HepG2 (cell line): Measurements from ENCODE around the gene PROSER1. TPM values are rescaled to one million over a fixed set of nuclear protein-coding genes. Genes with fewer than 3 reads are reported as not detected.

Source experiments
- ATAC-seq: fragments of 200-7000 bp; cut with Tn5 transposase; 3 replicates; pipeline ENCODE4 v1.9.1; 2020; ENCODE audit warnings: mild to moderate bottlenecking, moderate library complexity
- BruUV-seq: library from RNA; stranded (reverse); fragments of 400-500 nt; replicated peaks from 2 replicates; lab custom pipeline; 2021; lab: Mats Ljungman, UMichigan
- CTCF ChIA-PET: fragments of 300-600 bp; formaldehyde crosslinking; extraction: SDS; loops from one replicate; lab custom pipeline; 2021; ENCODE audit warnings: low total read pairs, inconsistent platforms, low intra/inter-chr PET ratio; lab: Yijun Ruan, JAX
- POLR2A ChIA-PET: fragments of 350-600 bp; sonication (Branson Sonifier 250); formaldehyde crosslinking; loops from one replicate; lab custom pipeline; 2020; ENCODE audit warnings: antibody characterized with exemption, inconsistent platforms; lab: Yijun Ruan, JAX
- DNase-seq: peaks from one replicate; pipeline ENCODE4 v3.0.0-alpha.2; 2015; ENCODE audit warnings: low spot score
- FAIRE-seq: peaks from 3 replicates; lab custom pipeline; 2011; peaks lifted over from hg19 to GRCh38; lab: Jason Lieb, UNC
- H2AFZ ChIP-seq: one replicate; pipeline ENCODE4 v1.6.1; 2011; ENCODE audit warnings: low read length, inconsistent platforms
- H3K27ac ChIP-seq: fragments of 300-600 bp; 3 replicates; pipeline ENCODE4 v1.8.0; 2011; ENCODE audit warnings: mixed run types, mild to moderate bottlenecking, mixed read lengths, low read length, inconsistent platforms; ENCODE audit not compliant: insufficient read depth; ENCODE audit errors: extremely low read length
- H3K27me3 ChIP-seq, 2 experiments: fragments of 200-600 bp in 1 of 2; 2 replicates in 1 of 2; 3 replicates in 1 of 2; pipeline versions ENCODE4 v1.6.0 to v1.8.0; 2011; ENCODE audit warnings: low read length in 2 of 2, mild to moderate bottlenecking in 2 of 2, moderate library complexity in 2 of 2, inconsistent platforms in 1 of 2; ENCODE audit not compliant: insufficient read depth in 2 of 2, control insufficient read depth in 1 of 2
- H3K36me3 ChIP-seq, 2 experiments: fragments of 200-600 bp in 1 of 2; replicated peaks in 1 of 2; 2 replicates in 1 of 2; 3 replicates in 1 of 2; pipeline versions ENCODE4 v1.5.1 to v1.8.0; 2011; ENCODE audit warnings: low read length in 2 of 2, inconsistent platforms in 1 of 2; ENCODE audit not compliant: insufficient read depth in 2 of 2, control insufficient read depth in 1 of 2
- H3K4me1 ChIP-seq: 2 replicates; pipeline ENCODE4 v1.5.1; 2012; ENCODE audit warnings: low read length, inconsistent platforms; ENCODE audit not compliant: insufficient read depth
- H3K4me2 ChIP-seq: 2 replicates; pipeline ENCODE4 v1.6.0; 2011; ENCODE audit warnings: low read depth, low read length, inconsistent platforms
- H3K4me3 ChIP-seq, 3 experiments: fragments of 200-600 bp in 1 of 3; sonication (generic), shearing (Covaris generic) in 1 of 3; replicated peaks in 1 of 3; 2 replicates each; pipeline ENCODE4 v1.5.1; 2011 to 2016; ENCODE audit warnings: low read length in 3 of 3, inconsistent platforms in 2 of 3, low read depth in 2 of 3, mild to moderate bottlenecking in 2 of 3, control low read depth in 1 of 3, mixed read lengths in 1 of 3; ENCODE audit not compliant: insufficient read depth in 1 of 3
- H3K79me2 ChIP-seq: one replicate; pipeline ENCODE4 v1.6.1; 2011; ENCODE audit warnings: low read length, inconsistent platforms; ENCODE audit not compliant: insufficient read depth
- H3K9ac ChIP-seq: 2 replicates; pipeline ENCODE4 v1.6.0; 2011; ENCODE audit warnings: mild to moderate bottlenecking, low read depth, low read length, inconsistent platforms; ENCODE audit not compliant: insufficient read depth
- H3K9me3 ChIP-seq: 2 replicates; pipeline ENCODE4 v1.5.1; 2012; ENCODE audit warnings: mild to moderate bottlenecking, low read length
- H4K20me1 ChIP-seq: 2 replicates; pipeline ENCODE4 v1.6.0; 2011; ENCODE audit warnings: inconsistent platforms, mild to moderate bottlenecking, low read length, moderate library complexity; ENCODE audit not compliant: insufficient read depth
- CHCHD3 ChIP-seq: sonication (generic); formaldehyde crosslinking; IDR thresholded peaks from 2 replicates; pipeline ENCODE4 v1.8.0; 2022; ENCODE audit warnings: mild to moderate bottlenecking, missing genetic modification reagents, moderate library complexity
- HCFC1 ChIP-seq: fragments of 150-350 bp; IDR thresholded peaks from 2 replicates; pipeline ENCODE4 v1.6.1; 2014; ENCODE audit warnings: low read depth, low read length
- KLF12 ChIP-seq: sonication (generic); formaldehyde crosslinking; IDR thresholded peaks from 2 replicates; pipeline ENCODE4 v1.4.0; 2020; ENCODE audit warnings: missing genetic modification reagents, borderline replicate concordance
- KMT2B ChIP-seq: IDR thresholded peaks from 2 replicates; pipeline ENCODE4 v1.6.1; 2016; ENCODE audit warnings: missing genetic modification reagents, missing compliant biosample characterization
- SMC3 ChIP-seq: IDR thresholded peaks from 2 replicates; pipeline ENCODE4 v1.6.1; 2011; ENCODE audit warnings: low read length, improper control_type of control experiment
- STAG1 ChIP-seq: sonication (generic); formaldehyde crosslinking; IDR thresholded peaks from 2 replicates; pipeline ENCODE4 v1.4.0; 2020; ENCODE audit warnings: missing genetic modification reagents
- ZNF615 ChIP-seq: sonication (generic); formaldehyde crosslinking; IDR thresholded peaks from 2 replicates; pipeline ENCODE4 v1.5.0; 2020; ENCODE audit warnings: mild to moderate bottlenecking, missing genetic modification reagents, borderline replicate concordance
- WGBS: methylation state at CpG from one replicate; pipeline ENCODE4 v1.1.6; 2017; ENCODE audit warnings: low lambda C conversion rate; 5-methylcytosine and 5-hydroxymethylcytosine counted together
- in situ Hi-C: cut with HindIII; loops from 2 replicates; pipeline ENCODE4 v1.10.0; 2017; ENCODE audit warnings: low pct_unique_long_range_greater_than_20kb; ENCODE audit not compliant: extremely low pct_ligation_motif_present
- intact Hi-C: fragments of 100-400 bp; cut with micrococcal nuclease; formaldehyde crosslinking; loops from one replicate; pipeline ENCODE4 v1.10.0; 2022; ENCODE audit not compliant: unreplicated experiment
- polyA plus RNA-seq, 8 experiments: library from polyadenylated mRNA; depleted of rRNA in 3 of 8; stranded (reverse) in 7 of 8; unstranded in 1 of 8; fragments of >200 nt; fragmentation: Illumina TruSeq in 4 of 8; extraction: Trizol in 4 of 8; gene quantifications; 2 replicates each; pipeline versions ENCODE4 v1.2.1 to v1.2.3, GENCODE V29; 2011 to 2016; ENCODE audit warnings: low read depth in 4 of 8, missing spikeins in 1 of 8, mixed read lengths in 1 of 8; ENCODE audit not compliant: insufficient read depth in 1 of 8
- total RNA-seq, 5 experiments: library from RNA; depleted of rRNA; stranded (reverse); fragments of >200 nt; fragmentation: Illumina TruSeq; extraction: Trizol; gene quantifications; 2 replicates each; pipeline ENCODE4 v1.2.3, GENCODE V29; 2016; ENCODE audit warnings: low read depth in 1 of 5
- TF ChIP-seq, protein P1 (sequence below), 2 experiments: fragments of 450-650 bp in 1 of 2; sonication (generic) in 1 of 2; formaldehyde crosslinking; IDR thresholded peaks; 2 replicates each; pipeline versions ENCODE4 v1.5.0 to v1.8.0; 2020 to 2022; ENCODE audit warnings: mild to moderate bottlenecking in 1 of 2, missing genetic modification reagents in 1 of 2
- TF ChIP-seq, protein P2 (sequence below): fragments of 450-650 bp; IDR thresholded peaks from 2 replicates; pipeline ENCODE4 v1.6.1; 2017
- TF ChIP-seq, protein P3 (sequence below): sonication (generic); formaldehyde crosslinking; IDR thresholded peaks from 2 replicates; pipeline ENCODE4 v1.5.0; 2020; ENCODE audit warnings: mild to moderate bottlenecking, missing genetic modification reagents, moderate library complexity
- TF ChIP-seq, protein P4 (sequence below): sonication (generic); formaldehyde crosslinking; IDR thresholded peaks from 2 replicates; pipeline ENCODE4 v1.4.0; 2020; ENCODE audit warnings: missing genetic modification reagents, mild to moderate bottlenecking, borderline replicate concordance

The PROSER1 gene
- total and polyA plus RNA-seq, 2 of the 13 experiments (the other 11 are each of a cell fraction or from before 2014, with no cell fraction given): 11.4 to 17.2 TPM

DNA sequence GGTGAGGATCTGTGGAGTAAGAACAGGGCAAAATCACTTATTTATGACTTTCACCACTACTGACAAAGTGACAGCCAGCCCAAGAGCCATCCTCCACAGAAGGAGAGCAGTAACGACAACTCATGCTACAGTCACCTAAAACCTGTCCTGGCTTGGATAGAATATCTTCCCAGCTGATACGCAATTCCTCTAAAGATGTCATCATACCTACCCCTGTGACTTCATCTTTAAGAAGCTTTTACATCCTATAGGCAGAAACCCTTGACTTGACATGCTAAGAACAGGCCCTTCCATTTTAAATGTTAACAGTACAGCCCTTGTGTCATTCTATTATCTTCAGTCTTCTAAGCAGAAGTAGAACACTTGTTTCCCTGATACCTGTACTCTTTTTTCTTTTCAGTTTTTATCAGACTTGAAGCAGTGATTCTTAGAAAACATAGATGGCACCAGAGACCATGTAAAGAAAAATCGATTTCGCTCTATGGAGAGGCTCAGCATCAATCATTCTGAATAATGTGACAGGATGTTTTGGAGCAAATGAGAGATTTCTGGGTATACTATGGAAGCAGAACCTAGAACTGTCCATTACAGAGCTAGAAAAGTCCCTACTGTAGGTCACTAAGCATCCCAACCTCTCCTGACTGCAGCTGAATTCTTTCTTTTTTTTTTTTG is 67.4 kb downstream of the PROSER1 start:
- H3K27ac ChIP-seq: no peak overlapping the region
- DNase-seq (no peak), ATAC-seq (peak; percentile 52), FAIRE-seq (no peak)
- no TSS peak for BruUV-seq
- H3K4me3 ChIP-seq: no peak overlapping the region
- intact Hi-C loops (loop anchor here (1.0 to 5.0 kb wide), 2 partner anchors 47 to 642 kb away; no protein-coding TSS in a partner anchor), in situ Hi-C loops (loop anchor here (25.0 kb wide), 1 partner anchor 642 kb away; the partner anchor contains the start of gene LHFPL6)
- CTCF ChIA-PET: interaction anchor here (1.4 kb wide), 2 partner anchors 46 to 645 kb away, joined by 3 to 5 read pairs; no protein-coding TSS in a partner anchor
- H2AFZ ChIP-seq: no peak overlapping the region
- no peaks in the 10 kb centered on the region for H3K4me1 ChIP-seq
- 11% methylated on average over 4 of the region's 4 CpGs for WGBS
- POLR2A ChIA-PET: no interaction called here
- no peaks in the 10 kb centered on the region for H4K20me1 ChIP-seq
- TF ChIP-seq HCFC1 (no peak), SMC3 (peak; percentile 39; the same call in 1 of the 2 replicates), KLF12 (CRISPR knock-in tag) (no peak), CHCHD3 (CRISPR knock-in tag) (no peak), KMT2B (CRISPR knock-in tag) (no peak), STAG1 (CRISPR knock-in tag) (peak; percentile 50; the same call in 1 of the 2 replicates), ZNF615 (CRISPR knock-in tag) (no peak)
- TF ChIP-seq, protein P1, sequence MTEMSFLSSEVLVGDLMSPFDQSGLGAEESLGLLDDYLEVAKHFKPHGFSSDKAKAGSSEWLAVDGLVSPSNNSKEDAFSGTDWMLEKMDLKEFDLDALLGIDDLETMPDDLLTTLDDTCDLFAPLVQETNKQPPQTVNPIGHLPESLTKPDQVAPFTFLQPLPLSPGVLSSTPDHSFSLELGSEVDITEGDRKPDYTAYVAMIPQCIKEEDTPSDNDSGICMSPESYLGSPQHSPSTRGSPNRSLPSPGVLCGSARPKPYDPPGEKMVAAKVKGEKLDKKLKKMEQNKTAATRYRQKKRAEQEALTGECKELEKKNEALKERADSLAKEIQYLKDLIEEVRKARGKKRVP (CRISPR knock-in tag; IDR thresholded peaks at IDR 0.05): peak in 1 of 2 experiments; percentile 60; a peak in 2 of 4 replicates
- TF ChIP-seq, protein P2, sequence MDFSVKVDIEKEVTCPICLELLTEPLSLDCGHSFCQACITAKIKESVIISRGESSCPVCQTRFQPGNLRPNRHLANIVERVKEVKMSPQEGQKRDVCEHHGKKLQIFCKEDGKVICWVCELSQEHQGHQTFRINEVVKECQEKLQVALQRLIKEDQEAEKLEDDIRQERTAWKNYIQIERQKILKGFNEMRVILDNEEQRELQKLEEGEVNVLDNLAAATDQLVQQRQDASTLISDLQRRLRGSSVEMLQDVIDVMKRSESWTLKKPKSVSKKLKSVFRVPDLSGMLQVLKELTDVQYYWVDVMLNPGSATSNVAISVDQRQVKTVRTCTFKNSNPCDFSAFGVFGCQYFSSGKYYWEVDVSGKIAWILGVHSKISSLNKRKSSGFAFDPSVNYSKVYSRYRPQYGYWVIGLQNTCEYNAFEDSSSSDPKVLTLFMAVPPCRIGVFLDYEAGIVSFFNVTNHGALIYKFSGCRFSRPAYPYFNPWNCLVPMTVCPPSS: no peak
- TF ChIP-seq, protein P3, sequence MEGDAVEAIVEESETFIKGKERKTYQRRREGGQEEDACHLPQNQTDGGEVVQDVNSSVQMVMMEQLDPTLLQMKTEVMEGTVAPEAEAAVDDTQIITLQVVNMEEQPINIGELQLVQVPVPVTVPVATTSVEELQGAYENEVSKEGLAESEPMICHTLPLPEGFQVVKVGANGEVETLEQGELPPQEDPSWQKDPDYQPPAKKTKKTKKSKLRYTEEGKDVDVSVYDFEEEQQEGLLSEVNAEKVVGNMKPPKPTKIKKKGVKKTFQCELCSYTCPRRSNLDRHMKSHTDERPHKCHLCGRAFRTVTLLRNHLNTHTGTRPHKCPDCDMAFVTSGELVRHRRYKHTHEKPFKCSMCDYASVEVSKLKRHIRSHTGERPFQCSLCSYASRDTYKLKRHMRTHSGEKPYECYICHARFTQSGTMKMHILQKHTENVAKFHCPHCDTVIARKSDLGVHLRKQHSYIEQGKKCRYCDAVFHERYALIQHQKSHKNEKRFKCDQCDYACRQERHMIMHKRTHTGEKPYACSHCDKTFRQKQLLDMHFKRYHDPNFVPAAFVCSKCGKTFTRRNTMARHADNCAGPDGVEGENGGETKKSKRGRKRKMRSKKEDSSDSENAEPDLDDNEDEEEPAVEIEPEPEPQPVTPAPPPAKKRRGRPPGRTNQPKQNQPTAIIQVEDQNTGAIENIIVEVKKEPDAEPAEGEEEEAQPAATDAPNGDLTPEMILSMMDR (CRISPR knock-in tag): peak; percentile 50
- TF ChIP-seq, protein P4, sequence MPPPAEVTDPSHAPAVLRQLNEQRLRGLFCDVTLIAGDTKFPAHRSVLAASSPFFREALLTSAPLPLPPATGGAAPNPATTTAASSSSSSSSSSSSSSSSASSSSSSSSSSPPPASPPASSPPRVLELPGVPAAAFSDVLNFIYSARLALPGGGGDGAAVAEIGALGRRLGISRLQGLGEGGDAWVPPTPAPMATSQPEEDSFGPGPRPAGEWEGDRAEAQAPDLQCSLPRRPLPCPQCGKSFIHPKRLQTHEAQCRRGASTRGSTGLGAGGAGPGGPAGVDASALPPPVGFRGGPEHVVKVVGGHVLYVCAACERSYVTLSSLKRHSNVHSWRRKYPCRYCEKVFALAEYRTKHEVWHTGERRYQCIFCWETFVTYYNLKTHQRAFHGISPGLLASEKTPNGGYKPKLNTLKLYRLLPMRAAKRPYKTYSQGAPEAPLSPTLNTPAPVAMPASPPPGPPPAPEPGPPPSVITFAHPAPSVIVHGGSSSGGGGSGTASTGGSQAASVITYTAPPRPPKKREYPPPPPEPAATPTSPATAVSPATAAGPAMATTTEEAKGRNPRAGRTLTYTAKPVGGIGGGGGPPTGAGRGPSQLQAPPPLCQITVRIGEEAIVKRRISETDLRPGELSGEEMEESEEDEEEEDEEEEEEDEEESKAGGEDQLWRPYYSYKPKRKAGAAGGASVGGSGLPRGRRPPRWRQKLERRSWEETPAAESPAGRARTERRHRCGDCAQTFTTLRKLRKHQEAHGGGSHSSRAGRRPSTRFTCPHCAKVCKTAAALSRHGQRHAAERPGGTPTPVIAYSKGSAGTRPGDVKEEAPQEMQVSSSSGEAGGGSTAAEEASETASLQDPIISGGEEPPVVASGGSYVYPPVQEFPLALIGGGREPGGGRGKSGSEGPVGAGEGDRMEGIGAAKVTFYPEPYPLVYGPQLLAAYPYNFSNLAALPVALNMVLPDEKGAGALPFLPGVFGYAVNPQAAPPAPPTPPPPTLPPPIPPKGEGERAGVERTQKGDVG (CRISPR knock-in tag): no peak
- no peaks in the 10 kb centered on the region for H3K79me2 ChIP-seq
- H3K9ac ChIP-seq: no peak overlapping the region
- no peaks in the 10 kb centered on the region for H3K36me3 ChIP-seq
- no peaks in the 10 kb centered on the region for H3K27me3 ChIP-seq
- no peaks in the 10 kb centered on the region for H3K9me3 ChIP-seq
- no peak overlapping the region for H3K4me2 ChIP-seq
